ENCODE data around the gene NOL9. TPM values are rescaled to one million over a fixed set of nuclear protein-coding genes. Genes with fewer than 3 reads are reported as not detected.

Gene NOL9
- total and polyA plus RNA-seq, 9 of the 15 experiments (the other 6 are each of a cell fraction or from before 2014, with no cell fraction given), result 5.6 to 76.5 (median 47.3) TPM

DNA sequence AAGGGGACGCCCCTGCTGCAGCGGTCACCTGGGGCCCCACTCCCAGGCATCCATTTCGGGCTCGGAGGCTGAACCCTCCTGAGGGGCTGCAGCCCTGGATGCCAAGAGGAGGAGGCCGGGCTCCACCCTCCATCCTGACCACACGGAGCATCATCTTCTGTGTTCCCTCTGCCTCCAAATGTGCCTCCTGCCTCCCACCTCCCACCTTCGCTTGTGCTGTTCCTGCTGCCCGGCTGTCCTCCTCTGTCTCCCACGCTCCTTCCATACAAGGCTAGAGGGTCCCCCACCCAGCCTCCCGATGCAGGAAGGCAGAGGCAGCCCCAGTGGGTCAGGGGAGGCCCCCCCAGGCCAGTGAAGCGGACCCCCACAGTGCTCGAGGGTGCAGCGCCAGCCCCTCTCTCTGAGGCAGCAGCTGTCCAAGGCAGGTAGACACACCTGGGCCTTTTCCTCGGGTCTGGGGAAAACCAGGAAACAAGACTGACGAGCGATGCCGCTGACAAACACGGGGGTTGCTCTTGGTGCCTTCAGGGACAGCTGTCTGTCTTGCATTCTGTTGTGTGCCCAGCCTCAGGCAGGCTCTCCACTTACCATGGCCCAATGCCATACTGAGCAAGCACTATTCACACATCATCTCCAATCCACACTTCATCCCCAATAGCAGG, 46.0 kb downstream of the NOL9 start:
- ChIA-PET CTCF (ENCODE audit: low intra/inter-chr PET ratio) (no interaction called here), POLR2A (interaction anchor here (0.8 to 1.4 kb wide), 4 partner anchors 13 to 27 kb away, joined by 3 to 8 read pairs (median 4); no protein-coding TSS in a partner anchor)
- Histone ChIP-seq H4K20me1 (replicated peaks; ENCODE audit: control insufficient read depth, insufficient read depth, low read length) (peaks cover 24% of the 10 kb centered on the region; the same call in 1 of the 2 replicates), H3K9me3 (replicated peaks; ENCODE audit: control insufficient read depth, insufficient read depth, low read depth, low read length) (no peaks in the 10 kb centered on the region), H3K4me1 (replicated peaks in 1 of 2; ENCODE audit: control insufficient read depth in 2 of 2, insufficient read depth in 2 of 2, low read length in 2 of 2) (peaks cover 0 to 58% of the 10 kb centered on the region in 2 experiments; a peak in 2 of 5 replicates), H3K4me2 (ENCODE audit: insufficient read depth, low read length) (no peak overlapping the region), H3K27me3 (ENCODE audit: control insufficient read depth in 2 of 2, insufficient read depth in 2 of 2, low read length in 2 of 2) (peaks cover 60 to 97% of the 10 kb centered on the region in 2 experiments), H3K79me2 (ENCODE audit: control insufficient read depth, insufficient read depth, low read length) (no peaks in the 10 kb centered on the region), H3K9ac (ENCODE audit: insufficient read depth in 1 of 2, low read depth in 2 of 2, low read length in 2 of 2) (no peak overlapping the region), H3K4me3 (no peak overlapping the region), H3K27ac (ENCODE audit: extremely low read depth, low read depth, low read length) (no peak overlapping the region), H2AFZ (ENCODE audit: low read depth, low read length) (no peak overlapping the region), H3K9me1 (ENCODE audit: control insufficient read depth, insufficient read depth, low read length) (no peaks in the 10 kb centered on the region), H3K36me3 (ENCODE audit: control insufficient read depth, insufficient read depth, low read length) (no peaks in the 10 kb centered on the region)
- intact Hi-C loops (cut with micrococcal nuclease) (no loop called here), in situ Hi-C loops (cut with MboI) (no loop called here)
- no TSS peak for BruUV-seq (replicated peaks)
- 2% methylated on average over 18 of the region's 18 CpGs for whole genome bisulfite sequencing (ENCODE audit: insufficient coverage, low coverage, missing lambda C conversion rate)
- FAIRE-seq (peak; percentile 72), ATAC-seq (no peak; the same call in 2 of the 3 replicates), DNase-seq (ENCODE audit: extremely low read depth in 1 of 4, low spot score in 3 of 4) (no peak)
- TF ChIP-seq, protein P1, sequence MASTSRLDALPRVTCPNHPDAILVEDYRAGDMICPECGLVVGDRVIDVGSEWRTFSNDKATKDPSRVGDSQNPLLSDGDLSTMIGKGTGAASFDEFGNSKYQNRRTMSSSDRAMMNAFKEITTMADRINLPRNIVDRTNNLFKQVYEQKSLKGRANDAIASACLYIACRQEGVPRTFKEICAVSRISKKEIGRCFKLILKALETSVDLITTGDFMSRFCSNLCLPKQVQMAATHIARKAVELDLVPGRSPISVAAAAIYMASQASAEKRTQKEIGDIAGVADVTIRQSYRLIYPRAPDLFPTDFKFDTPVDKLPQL (IDR thresholded peaks at IDR 0.05; ENCODE audit: extremely low read depth, insufficient read length), result no peak
- TF ChIP-seq HDAC8 (tag; IDR thresholded peaks at IDR 0.05), result no peak
- TF ChIP-seq, protein P2, sequence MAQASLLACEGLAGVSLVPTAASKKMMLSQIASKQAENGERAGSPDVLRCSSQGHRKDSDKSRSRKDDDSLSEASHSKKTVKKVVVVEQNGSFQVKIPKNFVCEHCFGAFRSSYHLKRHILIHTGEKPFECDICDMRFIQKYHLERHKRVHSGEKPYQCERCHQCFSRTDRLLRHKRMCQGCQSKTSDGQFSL (CRISPR knock-in tag; IDR thresholded peaks at IDR 0.05), result no peak
- TF ChIP-seq, protein P2 (tag; IDR thresholded peaks at IDR 0.05), result no peak
- TF ChIP-seq, protein P3, sequence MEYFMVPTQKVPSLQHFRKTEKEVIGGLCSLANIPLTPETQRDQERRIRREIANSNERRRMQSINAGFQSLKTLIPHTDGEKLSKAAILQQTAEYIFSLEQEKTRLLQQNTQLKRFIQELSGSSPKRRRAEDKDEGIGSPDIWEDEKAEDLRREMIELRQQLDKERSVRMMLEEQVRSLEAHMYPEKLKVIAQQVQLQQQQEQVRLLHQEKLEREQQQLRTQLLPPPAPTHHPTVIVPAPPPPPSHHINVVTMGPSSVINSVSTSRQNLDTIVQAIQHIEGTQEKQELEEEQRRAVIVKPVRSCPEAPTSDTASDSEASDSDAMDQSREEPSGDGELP (CRISPR knock-in tag; IDR thresholded peaks at IDR 0.05; ENCODE audit: borderline replicate concordance), result peak; percentile 23; the same call in 1 of the 2 replicates
- no peak for TF ChIP-seq BRCA1 (IDR thresholded peaks at IDR 0.05)
- TF ChIP-seq BRCA1 (CRISPR knock-in tag; IDR thresholded peaks at IDR 0.05), result 0 out of 2 replicates have a peak, but pooled peaks have one; percentile 16
- TF ChIP-seq, protein P4, sequence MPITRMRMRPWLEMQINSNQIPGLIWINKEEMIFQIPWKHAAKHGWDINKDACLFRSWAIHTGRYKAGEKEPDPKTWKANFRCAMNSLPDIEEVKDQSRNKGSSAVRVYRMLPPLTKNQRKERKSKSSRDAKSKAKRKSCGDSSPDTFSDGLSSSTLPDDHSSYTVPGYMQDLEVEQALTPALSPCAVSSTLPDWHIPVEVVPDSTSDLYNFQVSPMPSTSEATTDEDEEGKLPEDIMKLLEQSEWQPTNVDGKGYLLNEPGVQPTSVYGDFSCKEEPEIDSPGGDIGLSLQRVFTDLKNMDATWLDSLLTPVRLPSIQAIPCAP (CRISPR knock-in tag; IDR thresholded peaks at IDR 0.05; ENCODE audit: borderline replicate concordance), result no peak
- TF ChIP-seq ZNF668 (CRISPR knock-in tag; IDR thresholded peaks at IDR 0.05), result no peak
- TF ChIP-seq, protein P5, sequence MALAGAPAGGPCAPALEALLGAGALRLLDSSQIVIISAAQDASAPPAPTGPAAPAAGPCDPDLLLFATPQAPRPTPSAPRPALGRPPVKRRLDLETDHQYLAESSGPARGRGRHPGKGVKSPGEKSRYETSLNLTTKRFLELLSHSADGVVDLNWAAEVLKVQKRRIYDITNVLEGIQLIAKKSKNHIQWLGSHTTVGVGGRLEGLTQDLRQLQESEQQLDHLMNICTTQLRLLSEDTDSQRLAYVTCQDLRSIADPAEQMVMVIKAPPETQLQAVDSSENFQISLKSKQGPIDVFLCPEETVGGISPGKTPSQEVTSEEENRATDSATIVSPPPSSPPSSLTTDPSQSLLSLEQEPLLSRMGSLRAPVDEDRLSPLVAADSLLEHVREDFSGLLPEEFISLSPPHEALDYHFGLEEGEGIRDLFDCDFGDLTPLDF (CRISPR knock-in tag; IDR thresholded peaks at IDR 0.05), result no peak
- no peak for TF ChIP-seq HDAC2 (IDR thresholded peaks at IDR 0.05)
- no peak for TF ChIP-seq TOE1 (IDR thresholded peaks at IDR 0.05; ENCODE audit: borderline replicate concordance)
- TF ChIP-seq TOE1 (CRISPR knock-in tag; IDR thresholded peaks at IDR 0.05; ENCODE audit: borderline replicate concordance, low read depth), result no peak
